Measurements from ENCODE around the gene CLEC11A. TPM values are rescaled to one million over a fixed set of nuclear protein-coding genes. Genes with fewer than 3 reads are reported as not detected.
A peak's percentile ranks its signal among the peaks of the same experiment; 100 is the strongest.

Gene CLEC11A
- polyA plus RNA-seq, 1 donor from 2014 or later = 18.4 TPM

DNA sequence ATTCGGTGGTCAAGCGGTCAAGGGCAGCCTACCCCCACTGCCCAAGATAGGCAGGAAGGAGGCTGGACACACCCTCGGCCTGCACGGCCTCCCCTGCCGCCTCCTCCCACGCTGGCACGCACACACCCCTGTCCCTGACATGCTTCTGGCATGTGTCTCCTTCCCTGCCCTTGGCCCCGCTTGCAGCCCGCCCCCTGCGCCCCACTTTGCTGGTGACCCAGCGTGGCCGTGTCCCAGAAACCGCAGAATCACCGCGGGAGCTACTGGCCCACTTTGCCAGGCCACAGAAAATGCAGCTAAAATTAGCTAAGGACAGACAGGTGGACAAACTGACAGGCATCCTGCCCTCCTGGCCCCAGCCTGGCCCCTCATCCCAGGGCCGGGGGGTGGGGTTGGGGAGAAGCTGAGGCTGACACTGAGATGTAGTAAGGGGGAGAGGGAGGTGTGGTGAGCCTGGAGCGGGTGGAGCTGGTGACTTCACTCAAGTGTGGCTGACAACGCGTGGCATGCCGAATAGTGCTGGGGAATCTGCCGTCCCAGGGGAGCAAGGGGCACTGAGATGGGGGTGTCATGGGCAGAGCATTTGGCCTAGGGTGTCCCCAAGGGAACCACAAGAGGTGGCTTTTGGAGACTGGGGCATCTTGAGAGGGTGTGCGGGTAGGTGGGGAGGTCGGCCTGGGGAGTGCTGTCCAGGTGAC is 6.0 kb upstream of the CLEC11A start:
- TF ChIP-seq POLR2AphosphoS5 (IDR thresholded peaks at IDR 0.05) (no peak), CTCF (IDR thresholded peaks at IDR 0.05; ENCODE audit: poor library complexity, severe bottlenecking) (no peak), MXI1 (conservative IDR thresholded peaks at IDR 0.05; ENCODE audit: poor library complexity, severe bottlenecking) (no peak), TAF1 (IDR thresholded peaks at IDR 0.05; ENCODE audit: low read depth) (no peak), EZH2 (IDR thresholded peaks at IDR 0.05; ENCODE audit: borderline replicate concordance, insufficient read depth, low read length, poor library complexity, severe bottlenecking) (no peak), EP300 (conservative IDR thresholded peaks at IDR 0.05; ENCODE audit: poor library complexity, severe bottlenecking) (no peak)
- TF ChIP-seq, protein P1, sequence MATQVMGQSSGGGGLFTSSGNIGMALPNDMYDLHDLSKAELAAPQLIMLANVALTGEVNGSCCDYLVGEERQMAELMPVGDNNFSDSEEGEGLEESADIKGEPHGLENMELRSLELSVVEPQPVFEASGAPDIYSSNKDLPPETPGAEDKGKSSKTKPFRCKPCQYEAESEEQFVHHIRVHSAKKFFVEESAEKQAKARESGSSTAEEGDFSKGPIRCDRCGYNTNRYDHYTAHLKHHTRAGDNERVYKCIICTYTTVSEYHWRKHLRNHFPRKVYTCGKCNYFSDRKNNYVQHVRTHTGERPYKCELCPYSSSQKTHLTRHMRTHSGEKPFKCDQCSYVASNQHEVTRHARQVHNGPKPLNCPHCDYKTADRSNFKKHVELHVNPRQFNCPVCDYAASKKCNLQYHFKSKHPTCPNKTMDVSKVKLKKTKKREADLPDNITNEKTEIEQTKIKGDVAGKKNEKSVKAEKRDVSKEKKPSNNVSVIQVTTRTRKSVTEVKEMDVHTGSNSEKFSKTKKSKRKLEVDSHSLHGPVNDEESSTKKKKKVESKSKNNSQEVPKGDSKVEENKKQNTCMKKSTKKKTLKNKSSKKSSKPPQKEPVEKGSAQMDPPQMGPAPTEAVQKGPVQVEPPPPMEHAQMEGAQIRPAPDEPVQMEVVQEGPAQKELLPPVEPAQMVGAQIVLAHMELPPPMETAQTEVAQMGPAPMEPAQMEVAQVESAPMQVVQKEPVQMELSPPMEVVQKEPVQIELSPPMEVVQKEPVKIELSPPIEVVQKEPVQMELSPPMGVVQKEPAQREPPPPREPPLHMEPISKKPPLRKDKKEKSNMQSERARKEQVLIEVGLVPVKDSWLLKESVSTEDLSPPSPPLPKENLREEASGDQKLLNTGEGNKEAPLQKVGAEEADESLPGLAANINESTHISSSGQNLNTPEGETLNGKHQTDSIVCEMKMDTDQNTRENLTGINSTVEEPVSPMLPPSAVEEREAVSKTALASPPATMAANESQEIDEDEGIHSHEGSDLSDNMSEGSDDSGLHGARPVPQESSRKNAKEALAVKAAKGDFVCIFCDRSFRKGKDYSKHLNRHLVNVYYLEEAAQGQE (IDR thresholded peaks at IDR 0.05; ENCODE audit: borderline replicate concordance) = no peak
- Histone ChIP-seq H3K36me3 (ENCODE audit: insufficient read depth, low read length) (no peaks in the 10 kb centered on the region), H3K9ac (ENCODE audit: low read length) (peak overlapping the region; percentile 87), H3K4me3 (ENCODE audit: low read length) (peak overlapping the region; percentile 87), H3K4me2 (ENCODE audit: low read length) (peak overlapping the region; percentile 54), H3K9me3 (ENCODE audit: low read length) (no peaks in the 10 kb centered on the region), H3K79me2 (replicated peaks; ENCODE audit: insufficient read depth, low read length) (no peaks in the 10 kb centered on the region), H3K27me3 (ENCODE audit: insufficient read depth, low read depth, low read length) (no peaks in the 10 kb centered on the region), H4K20me1 (ENCODE audit: insufficient read depth) (no peaks in the 10 kb centered on the region), H3K27ac (ENCODE audit: low read length) (no peak overlapping the region), H2AFZ (ENCODE audit: low read depth, low read length) (no peak overlapping the region), H3K9me2 (ENCODE audit: insufficient read depth, low read length) (no peaks in the 10 kb centered on the region), H3F3A (ENCODE audit: insufficient read depth, low read length, poor library complexity, severe bottlenecking) (peaks cover 3% of the 10 kb centered on the region)

DNA sequence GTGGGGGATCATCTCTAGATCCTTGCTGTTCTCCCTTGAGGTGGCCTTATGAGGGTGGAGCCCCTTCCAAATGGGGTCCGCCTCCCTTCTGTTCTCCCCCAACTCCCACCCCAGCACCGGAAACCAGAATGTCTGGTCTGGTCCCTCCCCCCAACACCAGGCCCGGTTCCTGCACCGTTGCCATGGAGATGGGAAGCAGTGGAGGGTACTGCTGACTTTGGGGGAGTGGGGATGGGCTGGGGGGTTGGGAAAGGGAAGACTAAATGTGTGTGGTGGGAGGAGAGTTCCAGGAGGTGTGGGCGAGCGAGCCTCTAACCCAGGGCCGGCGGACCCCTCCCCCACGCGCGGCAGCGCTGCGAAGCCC is 5.3 kb upstream of the CLEC11A start:
- H3K36me3 ChIP-seq (ENCODE audit: insufficient read depth, low read length) = no peaks in the 10 kb centered on the region
- H3K79me2 ChIP-seq (replicated peaks; ENCODE audit: insufficient read depth, low read length) = no peaks in the 10 kb centered on the region
- no peak overlapping the region for H3K27ac ChIP-seq (ENCODE audit: low read length)
- H3K4me3 ChIP-seq (ENCODE audit: low read length) = peak overlapping the region; percentile 87
- H3F3A ChIP-seq (ENCODE audit: insufficient read depth, low read length, poor library complexity, severe bottlenecking) = peaks cover 3% of the 10 kb centered on the region
- no peaks in the 10 kb centered on the region for H3K27me3 ChIP-seq (ENCODE audit: insufficient read depth, low read depth, low read length)
- H4K20me1 ChIP-seq (ENCODE audit: insufficient read depth) = no peaks in the 10 kb centered on the region
- peak overlapping the region; percentile 87 for H3K9ac ChIP-seq (ENCODE audit: low read length)
- TF ChIP-seq, protein P1 (IDR thresholded peaks at IDR 0.05; ENCODE audit: borderline replicate concordance) = no peak
- TF ChIP-seq POLR2AphosphoS5 (IDR thresholded peaks at IDR 0.05) = no peak
- no peak for TF ChIP-seq MXI1 (conservative IDR thresholded peaks at IDR 0.05; ENCODE audit: poor library complexity, severe bottlenecking)
- no peak for TF ChIP-seq EP300 (conservative IDR thresholded peaks at IDR 0.05; ENCODE audit: poor library complexity, severe bottlenecking)
- no peak for TF ChIP-seq CTCF (IDR thresholded peaks at IDR 0.05; ENCODE audit: poor library complexity, severe bottlenecking)
- TF ChIP-seq TAF1 (IDR thresholded peaks at IDR 0.05; ENCODE audit: low read depth) = no peak
- no peak for TF ChIP-seq RAD21 (conservative IDR thresholded peaks at IDR 0.05)
- peak overlapping the region; percentile 27 for H2AFZ ChIP-seq (ENCODE audit: low read depth, low read length)
- H3K4me2 ChIP-seq (ENCODE audit: low read length) = peak overlapping the region; percentile 54
- no peaks in the 10 kb centered on the region for H3K9me2 ChIP-seq (ENCODE audit: insufficient read depth, low read length)
- H3K9me3 ChIP-seq (ENCODE audit: low read length) = no peaks in the 10 kb centered on the region

All from neural cell (in vitro differentiated cells).